ACC112 (cell line): ENCODE data around the gene PYY.

ENCODE experiments used
- H2AFZ ChIP-seq: fragments of 200-600 bp; sonication (generic); one replicate; pipeline ENCODE4 v1.6.0; 2017; ENCODE audit warnings: antibody characterized with exemption, low read length; ENCODE audit not compliant: unreplicated experiment
- H3K27ac ChIP-seq: fragments of 200-600 bp; sonication (generic); 2 replicates; pipeline ENCODE4 v1.5.1; 2014; ENCODE audit warnings: low read depth, mild to moderate bottlenecking, antibody characterized with exemption, low read length, moderate library complexity
- H3K27me3 ChIP-seq: fragments of 200-600 bp; sonication (generic); 2 replicates; pipeline ENCODE4 v1.6.1; 2014; ENCODE audit warnings: mild to moderate bottlenecking, antibody characterized with exemption, low read length, moderate library complexity, mixed read lengths; ENCODE audit not compliant: insufficient read depth
- H3K36me3 ChIP-seq: fragments of 200-600 bp; sonication (generic); 2 replicates; pipeline ENCODE4 v1.6.1; 2016; ENCODE audit warnings: mild to moderate bottlenecking, antibody characterized with exemption, low read length, moderate library complexity, mixed read lengths; ENCODE audit not compliant: insufficient read depth
- H3K4me1 ChIP-seq: fragments of 200-600 bp; sonication (generic); one replicate; pipeline ENCODE4 v1.6.1; 2016; ENCODE audit warnings: low read length, mixed read lengths; ENCODE audit not compliant: insufficient read depth, unreplicated experiment, control insufficient read depth
- H3K4me3 ChIP-seq: fragments of 200-600 bp; sonication (generic); 2 replicates; pipeline ENCODE4 v1.5.1; 2014; ENCODE audit warnings: mild to moderate bottlenecking, low read depth, low read length
- H3K79me2 ChIP-seq: fragments of 200-600 bp; sonication (generic); one replicate; pipeline ENCODE4 v1.6.0; 2016; ENCODE audit warnings: low read length; ENCODE audit not compliant: control insufficient read depth, unreplicated experiment, insufficient read depth

PYY gene

DNA sequence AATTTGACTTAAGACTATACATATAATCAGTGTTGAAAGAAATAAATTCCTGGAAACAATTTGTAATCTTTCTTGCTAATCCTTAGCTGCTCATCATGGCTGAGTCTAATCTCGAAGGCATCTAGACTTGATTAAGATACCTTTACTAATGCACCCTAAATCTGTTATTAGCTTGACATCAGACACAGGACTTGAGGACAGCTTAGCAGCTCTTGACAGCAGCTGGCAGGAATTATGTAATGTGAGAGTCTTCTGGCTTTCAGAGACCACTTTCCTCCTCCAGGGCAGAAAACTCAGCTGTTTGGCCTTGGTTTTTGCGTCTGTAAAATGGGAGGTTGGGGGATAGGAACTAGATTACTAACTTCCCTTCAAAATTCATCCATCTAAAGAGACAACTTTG lies 39.3 kb downstream of the PYY start:
- H3K36me3 ChIP-seq, result no peaks in the 10 kb centered on the region
- no peaks in the 10 kb centered on the region for H3K79me2 ChIP-seq
- peaks cover 32% of the 10 kb centered on the region for H3K27me3 ChIP-seq
- H2AFZ ChIP-seq, result no peak overlapping the region
- no peak overlapping the region for H3K4me3 ChIP-seq
- no peak overlapping the region for H3K27ac ChIP-seq
- H3K4me1 ChIP-seq, result no peaks in the 10 kb centered on the region

DNA sequence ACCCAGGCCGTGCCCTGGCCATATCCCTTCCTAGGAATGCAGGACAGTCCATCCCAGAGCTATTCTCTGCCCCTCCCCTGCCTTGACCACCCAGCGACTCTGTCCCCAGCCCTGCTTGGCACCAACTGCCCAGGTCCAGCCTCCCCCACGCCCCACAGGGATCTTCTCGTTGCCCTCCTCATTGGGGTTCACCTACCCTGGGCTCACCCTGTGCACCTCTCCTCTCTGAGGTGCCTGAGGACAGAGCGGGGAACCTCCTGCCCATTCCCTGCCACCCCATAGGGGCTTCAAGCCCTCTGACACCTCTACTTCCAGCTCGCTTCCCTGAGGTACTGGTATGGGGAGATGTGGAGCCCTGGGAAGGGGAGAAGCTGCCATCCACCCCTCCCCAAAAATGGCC lies 40.2 kb downstream of the PYY start:
- Histone ChIP-seq H3K27ac (no peak overlapping the region), H3K79me2 (no peaks in the 10 kb centered on the region), H3K36me3 (no peaks in the 10 kb centered on the region), H2AFZ (no peak overlapping the region), H3K27me3 (peaks cover 32% of the 10 kb centered on the region), H3K4me3 (no peak overlapping the region), H3K4me1 (no peaks in the 10 kb centered on the region)

DNA sequence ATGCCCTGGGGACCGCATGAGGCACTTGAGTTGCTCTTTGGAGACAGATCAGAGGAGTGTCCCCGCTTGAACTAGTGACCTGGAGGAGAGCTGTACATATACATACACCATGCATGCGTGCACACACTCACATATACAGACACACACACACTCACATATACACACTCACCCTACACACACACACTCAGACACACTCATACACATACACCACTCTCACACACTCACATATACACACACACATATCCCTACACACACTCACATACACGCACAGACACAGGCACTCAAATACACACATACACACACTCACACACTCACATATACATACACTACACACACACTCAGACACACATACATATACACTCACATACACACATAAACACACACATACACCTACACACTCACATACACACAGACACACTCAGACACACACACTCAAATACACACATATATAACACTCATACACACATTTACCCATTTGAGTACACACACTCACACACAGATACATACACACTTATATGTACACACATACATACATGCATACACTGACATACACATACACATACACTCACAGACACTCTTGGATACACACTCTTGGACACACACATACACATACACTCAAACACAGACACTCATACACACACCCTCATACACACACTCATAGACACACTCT lies 41.0 kb downstream of the PYY start:
- peaks cover 32% of the 10 kb centered on the region for H3K27me3 ChIP-seq
- H3K4me3 ChIP-seq, result no peak overlapping the region
- H3K27ac ChIP-seq, result no peak overlapping the region
- H3K36me3 ChIP-seq, result no peaks in the 10 kb centered on the region
- H3K4me1 ChIP-seq, result no peaks in the 10 kb centered on the region
- no peaks in the 10 kb centered on the region for H3K79me2 ChIP-seq
- H2AFZ ChIP-seq, result no peak overlapping the region

DNA sequence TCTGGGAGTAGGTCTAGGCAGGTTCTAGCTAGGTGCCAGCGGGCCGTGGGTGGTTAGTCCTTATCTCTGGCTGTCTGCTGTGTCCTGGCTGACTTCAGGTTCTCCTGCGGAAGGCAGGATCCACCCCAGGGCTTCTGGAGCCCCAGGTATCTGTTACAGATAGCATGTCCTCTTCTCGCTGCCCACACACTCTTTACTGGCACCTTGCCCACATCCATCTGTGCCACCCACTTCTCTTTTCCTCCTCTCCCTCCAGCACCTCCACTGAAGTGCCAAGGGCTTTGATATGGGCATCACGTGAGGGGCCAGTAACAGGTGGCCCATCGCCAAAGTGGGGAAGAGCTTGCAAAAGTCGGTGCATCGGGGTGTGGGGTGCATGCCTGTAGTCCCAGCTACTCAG lies 41.8 kb downstream of the PYY start:
- Histone ChIP-seq H3K27ac (no peak overlapping the region), H3K27me3 (peaks cover 25% of the 10 kb centered on the region), H3K79me2 (no peaks in the 10 kb centered on the region), H3K4me1 (no peaks in the 10 kb centered on the region), H2AFZ (no peak overlapping the region), H3K36me3 (no peaks in the 10 kb centered on the region), H3K4me3 (no peak overlapping the region)

DNA sequence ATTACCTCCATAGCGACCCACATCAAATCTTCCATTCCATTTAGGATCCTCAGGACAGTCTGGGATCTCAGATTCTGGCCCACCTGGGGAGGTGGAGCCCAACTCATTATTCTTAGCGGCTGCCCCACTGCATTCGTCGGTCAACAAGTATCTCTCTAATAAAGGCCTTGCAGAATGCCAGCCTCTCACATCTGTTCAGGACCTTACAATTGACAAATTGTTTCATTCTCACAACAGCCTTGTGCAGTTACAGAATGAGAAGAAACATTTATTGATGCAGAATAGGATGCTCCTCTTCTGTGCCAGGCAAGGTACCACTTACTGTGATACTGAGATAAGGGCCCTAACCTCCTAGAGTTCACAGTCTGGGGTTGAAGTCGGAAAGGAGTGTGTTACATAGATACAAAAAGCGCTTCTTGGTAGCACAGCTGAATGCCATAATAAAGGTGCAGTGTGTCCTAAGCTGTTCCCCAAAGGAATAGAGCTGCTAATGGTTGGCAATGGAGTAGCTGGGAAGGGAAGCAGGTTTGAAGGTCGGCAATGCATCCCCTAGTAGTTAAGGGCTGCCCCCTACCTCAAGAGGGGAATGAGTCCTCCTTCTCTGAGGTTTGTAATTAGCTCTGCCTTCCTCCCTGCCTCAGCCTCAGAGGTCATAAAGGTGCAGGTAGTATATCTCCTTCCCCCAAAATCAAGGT lies 44.1 kb downstream of the PYY start:
- no peak overlapping the region for H2AFZ ChIP-seq
- no peak overlapping the region for H3K27ac ChIP-seq
- no peaks in the 10 kb centered on the region for H3K36me3 ChIP-seq
- peaks cover 9% of the 10 kb centered on the region for H3K4me1 ChIP-seq
- H3K4me3 ChIP-seq, result no peak overlapping the region
- H3K27me3 ChIP-seq, result peaks cover 16% of the 10 kb centered on the region; the same call in 1 of the 2 replicates
- H3K79me2 ChIP-seq, result no peaks in the 10 kb centered on the region

DNA sequence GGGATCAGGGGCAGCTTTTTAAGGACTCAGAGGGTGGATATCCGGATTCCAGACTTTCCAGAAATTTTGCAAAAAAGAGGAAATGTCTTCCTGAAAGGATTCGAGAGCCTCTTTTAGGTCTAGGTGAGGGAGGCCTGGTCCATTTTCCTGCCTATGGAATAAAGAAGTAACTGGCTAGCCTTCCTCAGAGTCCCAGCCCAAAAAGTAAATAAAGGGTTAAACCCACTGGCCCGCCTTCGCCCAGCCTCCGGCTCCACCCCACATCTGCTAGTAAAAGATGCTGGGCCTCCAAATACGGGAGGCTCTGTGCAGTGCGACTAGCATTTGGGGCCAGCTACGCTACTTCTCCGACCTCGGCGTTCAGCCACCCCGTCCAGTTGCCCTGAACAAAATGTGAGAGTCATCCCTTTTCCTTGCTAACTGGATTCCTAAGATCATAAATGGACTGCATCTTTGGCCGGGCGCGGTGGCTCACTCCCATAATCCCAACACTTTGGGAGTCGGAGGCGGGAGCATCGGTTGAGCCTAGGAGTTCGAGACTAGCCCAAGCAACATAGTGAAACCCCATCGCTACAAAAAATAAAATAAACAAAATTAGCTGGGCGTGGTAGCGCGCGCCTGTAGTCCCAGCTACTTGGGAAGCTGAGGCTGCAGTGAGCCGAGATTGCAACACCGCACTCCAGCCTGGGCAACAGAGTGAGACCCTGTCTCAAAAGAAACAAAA lies 45.6 kb downstream of the PYY start:
- Histone ChIP-seq H3K36me3 (no peaks in the 10 kb centered on the region), H3K79me2 (no peaks in the 10 kb centered on the region), H3K27me3 (peaks cover 5% of the 10 kb centered on the region; the same call in 1 of the 2 replicates), H3K4me3 (peak overlapping the region; percentile 87), H2AFZ (peak overlapping the region; percentile 56), H3K4me1 (peaks cover 9% of the 10 kb centered on the region), H3K27ac (no peak overlapping the region)

DNA sequence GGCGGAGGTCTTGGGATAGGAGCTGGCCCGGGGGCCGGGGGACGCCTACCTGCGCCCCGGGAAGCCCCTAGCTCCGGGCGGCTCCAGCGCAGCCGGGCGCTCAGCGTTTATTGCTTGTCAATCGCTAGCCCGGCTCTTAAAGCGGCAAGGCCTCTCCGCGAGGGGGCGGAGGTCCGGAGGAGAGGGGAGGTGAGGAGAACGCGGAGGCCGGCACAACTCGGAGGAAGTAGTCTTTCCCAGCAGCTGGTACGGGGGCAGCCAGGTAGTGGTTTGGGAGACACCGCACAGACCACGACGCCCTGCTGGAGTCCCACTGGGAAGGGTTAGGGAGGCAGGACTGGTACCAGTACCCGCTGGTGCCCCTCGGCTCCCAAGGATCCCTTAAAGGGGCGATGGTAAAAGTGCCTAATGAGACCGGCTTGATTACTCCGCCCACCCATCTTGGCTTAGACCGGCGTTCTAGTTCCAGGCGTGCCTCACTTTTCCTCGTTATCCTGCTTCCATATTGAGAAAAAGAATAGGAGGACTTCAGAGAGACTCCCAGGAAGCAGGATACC lies 46.2 kb downstream of the PYY start, which contains the start of gene MPP2:
TSS of gene MPP2 (minus strand) at position 112 of the 557 bp plus-strand sequence. CDS start 3,076 bp downstream, outside the sequence.
- H3K4me1 ChIP-seq, result peaks cover 9% of the 10 kb centered on the region
- peaks cover 4% of the 10 kb centered on the region; the same call in 1 of the 2 replicates for H3K27me3 ChIP-seq
- H3K4me3 ChIP-seq, result peak within 1 kb of the TSS; percentile 87
- no peak within 1 kb of the TSS for H3K27ac ChIP-seq
- no peaks in the 10 kb centered on the region for H3K79me2 ChIP-seq
- H3K36me3 ChIP-seq, result no peaks in the 10 kb centered on the region
- peak within 1 kb of the TSS; percentile 56 for H2AFZ ChIP-seq

DNA sequence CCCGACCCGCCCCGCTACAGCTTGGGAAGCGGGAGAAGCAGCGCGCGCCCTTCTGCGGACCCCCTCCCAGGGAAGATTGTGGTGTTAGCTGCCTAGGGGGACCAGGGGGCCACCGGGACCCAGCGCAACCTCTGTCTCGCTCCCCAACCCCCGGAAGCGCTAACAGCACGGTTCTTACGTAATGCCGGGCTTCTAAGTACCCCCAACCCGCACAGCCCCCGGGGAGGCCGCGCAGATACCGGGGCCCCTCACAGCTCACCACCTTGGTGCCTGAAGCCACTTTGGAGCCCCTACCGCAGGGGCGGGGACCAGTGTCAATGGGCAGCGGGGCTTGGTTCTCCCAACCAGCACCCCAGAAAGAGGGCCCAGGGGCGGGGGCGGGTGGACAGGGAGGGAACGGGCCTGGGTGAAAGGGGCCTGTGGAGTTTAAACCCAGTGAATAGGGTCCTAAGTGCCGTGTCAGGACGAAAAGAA lies 46.8 kb downstream of the PYY start:
- no peaks in the 10 kb centered on the region for H3K79me2 ChIP-seq
- peaks cover 9% of the 10 kb centered on the region for H3K4me1 ChIP-seq
- no peaks in the 10 kb centered on the region for H3K36me3 ChIP-seq
- peaks cover 4% of the 10 kb centered on the region; the same call in 1 of the 2 replicates for H3K27me3 ChIP-seq
- H3K4me3 ChIP-seq, result peak overlapping the region; percentile 87
- peak overlapping the region; percentile 56 for H2AFZ ChIP-seq
- no peak overlapping the region for H3K27ac ChIP-seq

DNA sequence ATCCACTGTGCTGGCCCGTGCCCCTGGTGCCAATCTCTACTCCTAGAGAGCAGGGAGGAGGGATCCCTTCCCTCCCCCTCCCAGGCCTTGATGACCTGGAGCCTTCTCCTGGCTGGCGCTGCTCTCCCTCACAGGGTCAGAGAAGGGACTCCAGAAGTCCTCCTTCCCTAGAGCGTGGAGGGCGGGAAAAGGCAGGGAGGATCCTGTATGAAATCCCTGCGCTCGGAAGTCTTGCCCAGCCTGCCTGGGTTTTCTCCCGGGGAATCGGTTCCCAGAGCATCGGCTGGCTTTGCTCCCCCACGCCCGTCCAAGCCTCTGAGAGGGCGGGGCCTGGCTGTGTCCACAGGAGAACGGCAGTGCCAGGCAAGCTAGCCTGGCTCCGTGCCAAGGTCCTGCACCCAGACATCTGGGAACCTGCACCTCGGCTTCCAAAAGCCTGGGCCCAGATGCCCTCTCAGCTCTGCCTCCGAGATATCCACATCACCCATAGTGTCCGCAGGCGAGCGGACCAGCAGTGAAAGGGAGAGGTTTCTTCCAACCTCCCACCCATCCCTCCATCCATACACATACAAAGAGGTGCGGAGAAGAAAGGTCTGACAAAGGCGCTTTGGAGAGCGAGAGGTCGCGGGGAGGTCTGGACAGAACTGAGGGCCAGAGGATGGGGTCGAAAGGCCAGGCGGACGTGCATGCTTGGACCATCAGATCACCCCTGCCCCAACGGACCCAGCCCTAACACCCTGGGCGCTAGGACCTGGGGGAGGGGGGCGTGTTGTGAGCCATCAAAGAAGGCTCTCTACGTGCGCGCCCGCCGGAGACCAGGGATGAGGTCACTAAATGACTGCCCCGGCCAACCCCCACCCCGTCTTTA lies 47.5 kb downstream of the PYY start:
- peaks cover 4% of the 10 kb centered on the region; the same call in 1 of the 2 replicates for H3K27me3 ChIP-seq
- H3K27ac ChIP-seq, result no peak overlapping the region
- no peaks in the 10 kb centered on the region for H3K36me3 ChIP-seq
- no peak overlapping the region for H2AFZ ChIP-seq
- peak overlapping the region; percentile 87 for H3K4me3 ChIP-seq
- H3K4me1 ChIP-seq, result peaks cover 11% of the 10 kb centered on the region
- H3K79me2 ChIP-seq, result no peaks in the 10 kb centered on the region
